HG02571 (cell line): Measurements from ENCODE around the gene RIC1.
"Not testable (repeated sequence)": the region's sequence is repeated elsewhere in the genome, so short reads cannot be mapped to it uniquely, and the experiment has no call there.

ENCODE experiments used
- ATAC-seq: cut with Tn5 transposase; IDR thresholded peaks from one replicate; pipeline ENCODE4 v1.9.1; 2021; ENCODE audit warnings: mild to moderate bottlenecking, moderate library complexity; ENCODE audit not compliant: unreplicated experiment

The RIC1 gene

GRCh38 chr9:5667391-5667790 lies 38.5 kb downstream of the RIC1 start:
- ATAC-seq = no peak

- ATAC-seq = no peak
Measured at GRCh38 chr9:5670079-5670478, 41.2 kb downstream of the RIC1 start.

- ATAC-seq = no peak
Measured at GRCh38 chr9:5671711-5672353, 42.9 kb downstream of the RIC1 start.

GRCh38 chr9:5675046-5675445 lies 46.1 kb downstream of the RIC1 start:
- ATAC-seq = not testable (repeated sequence)

- ATAC-seq = not testable (repeated sequence)
Measured at GRCh38 chr9:5683591-5683990, 54.7 kb downstream of the RIC1 start.

- no peak for ATAC-seq
Measured at GRCh38 chr9:5684101-5684500, 55.2 kb downstream of the RIC1 start.

GRCh38 chr9:5688109-5688508 lies 59.2 kb downstream of the RIC1 start:
- ATAC-seq = no peak

GRCh38 chr9:5690278-5690677 lies 61.4 kb downstream of the RIC1 start:
- ATAC-seq = no peak

GRCh38 chr9:5695860-5696259 lies 67.0 kb downstream of the RIC1 start:
- ATAC-seq = no peak

GRCh38 chr9:5696884-5697283 lies 68.0 kb downstream of the RIC1 start:
- ATAC-seq = peak; percentile 66

- no peak for ATAC-seq
Measured at GRCh38 chr9:5698004-5698403, 69.1 kb downstream of the RIC1 start.

GRCh38 chr9:5698810-5699556 lies 70.1 kb downstream of the RIC1 start:
- ATAC-seq = no peak

GRCh38 chr9:5708414-5708813 lies 79.5 kb downstream of the RIC1 start:
- ATAC-seq = no peak

GRCh38 chr9:5712651-5713390 lies 83.9 kb downstream of the RIC1 start:
- no peak for ATAC-seq

- no peak for ATAC-seq
Measured at GRCh38 chr9:5714501-5715401, 85.8 kb downstream of the RIC1 start.

GRCh38 chr9:5715548-5716127 lies 86.7 kb downstream of the RIC1 start:
- ATAC-seq = no peak

GRCh38 chr9:5717434-5717833 lies 88.5 kb downstream of the RIC1 start:
- not testable (repeated sequence) for ATAC-seq

- ATAC-seq = no peak
Measured at GRCh38 chr9:5718296-5719032, 89.6 kb downstream of the RIC1 start.

GRCh38 chr9:5719100-5719926 lies 90.4 kb downstream of the RIC1 start:
- no peak for ATAC-seq
